GM18526 (cell line): Measurements from ENCODE around the gene SNCAIP.

ENCODE experiments used
- POLR2A ChIP-seq: IDR thresholded peaks from 3 replicates; pipeline ENCODE4 v1.6.1; 2011; ENCODE audit not compliant: insufficient read length; ENCODE audit errors: extremely low read depth

SNCAIP gene

DNA sequence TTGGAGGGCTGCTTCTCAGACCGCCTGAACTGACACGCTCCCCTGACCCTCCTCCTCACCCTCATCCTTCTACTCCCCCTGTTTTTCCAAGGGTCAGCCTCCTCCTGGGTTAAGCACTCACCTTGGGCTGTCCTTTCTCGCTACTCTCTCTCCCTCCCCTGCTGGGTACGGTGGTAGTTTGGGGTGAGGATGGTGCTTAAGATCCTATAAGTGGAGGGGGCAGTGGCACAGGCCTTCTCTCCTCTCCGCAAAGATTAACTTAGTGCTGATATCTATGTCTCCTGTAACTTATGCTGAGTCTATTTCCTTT lies 159.7 kb downstream of the SNCAIP start:
- no peak for TF ChIP-seq POLR2A

DNA sequence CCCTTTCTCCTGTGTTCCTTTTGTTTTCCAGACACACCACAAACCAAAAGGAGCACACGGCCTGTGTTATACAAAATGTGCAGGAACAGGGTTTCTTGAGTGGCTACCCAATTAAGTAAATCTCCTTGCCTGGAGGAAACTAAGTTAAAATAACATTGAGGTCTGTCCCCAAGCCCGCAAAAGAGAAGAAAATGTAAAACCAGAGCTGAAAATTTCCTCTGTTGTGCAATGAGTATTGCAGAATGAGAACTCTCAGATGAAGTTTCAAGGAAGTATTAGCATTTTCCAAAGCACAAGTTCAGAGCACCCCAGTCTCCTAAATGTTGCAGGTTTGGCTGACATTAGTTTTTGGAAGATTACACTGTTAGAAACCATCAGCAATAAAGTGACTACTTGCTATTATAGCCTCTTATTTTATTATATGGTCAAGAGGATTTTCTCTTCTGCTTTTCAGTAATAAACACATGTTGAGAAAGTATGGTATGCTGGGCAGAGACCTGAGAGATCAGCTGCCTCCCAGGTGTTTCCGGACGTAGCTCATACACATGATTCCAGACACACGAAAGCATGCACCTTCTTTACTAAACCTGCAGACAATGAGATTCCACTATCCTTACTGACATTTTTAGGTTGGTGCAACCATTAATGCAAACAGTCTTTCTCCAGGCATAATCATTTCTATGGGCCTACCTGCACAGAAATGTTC lies 161.3 kb downstream of the SNCAIP start:
- TF ChIP-seq POLR2A, result no peak

DNA sequence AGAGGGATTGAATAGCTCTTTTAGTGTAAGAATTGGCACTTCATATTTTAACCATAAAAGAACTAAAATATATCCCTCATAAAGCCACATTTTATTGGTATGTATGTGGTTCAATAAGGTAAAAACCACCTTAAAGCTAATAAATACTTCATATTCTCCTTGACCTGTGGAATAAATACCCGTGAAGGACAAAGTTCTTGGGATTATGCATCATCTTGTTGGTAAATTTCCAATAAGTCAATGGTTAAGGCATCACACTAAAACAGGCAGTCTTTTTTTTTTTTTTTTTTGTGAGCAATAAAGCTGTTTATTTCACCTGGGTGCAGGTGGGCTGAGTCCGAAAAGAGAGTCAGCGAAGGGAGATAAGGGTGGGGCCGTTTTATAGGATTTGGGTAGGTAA lies 161.9 kb downstream of the SNCAIP start:
- no peak for TF ChIP-seq POLR2A

DNA sequence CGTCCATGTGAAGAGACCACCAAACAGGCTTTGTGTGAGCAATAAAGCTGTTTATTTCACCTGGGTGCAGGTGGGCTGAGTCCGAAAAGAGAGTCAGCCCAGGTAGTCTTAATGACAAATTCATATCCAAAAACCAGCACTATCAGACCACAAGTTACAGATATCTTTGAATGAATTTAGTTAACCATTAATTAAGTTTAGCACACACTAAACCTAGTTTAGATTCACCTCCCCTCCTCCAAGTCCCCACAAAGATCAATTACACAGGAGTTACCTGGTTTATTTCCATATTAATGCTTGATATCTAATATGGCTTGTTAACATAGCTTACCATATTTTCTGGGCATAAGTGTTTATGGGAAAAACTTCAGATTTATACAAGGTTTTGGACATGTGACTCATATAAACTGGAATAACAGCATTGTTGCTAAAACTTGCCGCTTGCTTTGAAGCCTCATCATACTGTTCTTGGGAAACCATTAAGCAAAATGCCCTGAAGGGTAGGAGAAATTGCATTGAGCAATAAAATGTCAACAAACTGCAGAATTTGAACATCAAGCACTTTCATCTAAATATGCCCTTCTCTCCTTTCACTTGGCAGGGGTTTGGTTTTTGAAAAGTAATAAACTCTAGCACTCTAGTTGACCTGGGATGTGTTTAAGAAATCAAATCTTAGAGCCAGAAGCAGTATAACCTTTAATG lies 166.9 kb downstream of the SNCAIP start:
- TF ChIP-seq POLR2A, result no peak

DNA sequence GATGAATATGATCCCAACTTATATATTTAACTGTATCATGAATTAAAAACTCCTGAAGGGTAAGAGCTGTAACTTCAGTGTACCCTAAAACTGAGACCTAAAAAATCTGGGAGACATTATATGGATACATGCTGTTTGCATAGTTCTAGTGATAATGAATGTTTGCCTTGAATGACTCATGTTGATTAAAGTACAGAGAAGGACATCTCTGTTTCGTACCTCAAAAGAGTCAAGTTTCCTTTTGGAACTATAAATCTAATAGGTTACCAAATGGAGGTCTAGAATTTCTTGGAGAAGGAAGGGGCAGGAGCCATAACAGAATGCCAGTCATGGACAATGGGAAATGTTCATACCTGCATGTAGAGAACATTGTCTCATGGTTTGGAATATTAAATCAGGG lies 168.1 kb downstream of the SNCAIP start:
- TF ChIP-seq POLR2A, result no peak

DNA sequence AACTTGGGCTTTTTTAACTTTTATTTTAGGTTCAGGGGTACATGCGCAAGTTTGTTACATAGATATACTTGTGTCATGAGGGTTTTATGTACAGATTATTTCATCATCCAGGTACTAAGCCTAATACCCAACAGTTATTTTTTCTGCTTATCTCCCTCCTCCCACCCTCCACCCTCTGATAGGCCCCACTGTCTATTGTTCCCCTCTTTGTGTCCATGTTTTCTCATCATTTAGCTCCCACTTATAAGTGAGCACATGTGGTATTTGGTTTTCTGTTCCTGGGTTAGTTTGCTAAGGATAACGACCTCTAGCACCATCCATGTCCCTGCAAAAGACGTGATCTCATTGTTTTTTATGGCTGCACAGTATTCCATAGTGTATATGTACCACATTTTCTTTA lies 172.1 kb downstream of the SNCAIP start:
- TF ChIP-seq POLR2A, result no peak

DNA sequence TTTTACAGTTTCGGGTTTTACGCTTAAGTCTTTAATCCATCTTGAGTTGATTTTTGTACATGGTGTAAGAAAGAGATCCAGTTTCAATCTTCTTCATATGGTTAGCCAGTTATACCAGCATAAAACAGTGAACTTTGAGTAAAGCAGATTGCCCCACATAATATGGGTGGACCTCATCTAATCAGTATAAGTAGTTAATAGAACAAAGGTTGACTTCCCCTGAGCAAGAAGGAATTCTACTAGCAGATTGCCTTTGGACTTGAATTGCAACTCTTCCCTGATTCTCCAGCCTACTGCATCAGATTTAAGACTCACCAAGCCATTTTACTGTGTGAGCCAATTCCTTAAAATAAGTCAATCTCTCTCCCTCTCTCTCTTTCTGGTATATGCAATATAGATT lies 173.2 kb downstream of the SNCAIP start:
- no peak for TF ChIP-seq POLR2A

DNA sequence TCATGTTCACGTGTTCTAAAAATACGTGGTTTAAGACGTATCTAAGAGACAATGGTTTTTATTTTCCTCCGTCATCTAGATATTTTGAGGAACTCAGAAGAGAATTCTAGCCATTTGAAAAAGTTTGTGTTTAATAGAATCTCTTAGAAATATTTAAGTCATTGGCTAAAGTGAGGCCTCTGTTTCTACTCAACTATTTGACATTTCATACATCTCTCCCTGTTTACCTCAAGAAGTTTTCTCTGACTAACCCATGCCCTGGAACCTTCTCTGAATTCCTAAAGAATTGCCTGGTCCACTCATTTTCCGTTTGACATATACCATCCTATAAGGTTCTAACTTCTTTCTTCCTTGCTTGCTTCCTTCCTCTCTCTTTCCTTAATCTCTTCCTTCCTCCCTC lies 178.7 kb downstream of the SNCAIP start:
- no peak for TF ChIP-seq POLR2A

DNA sequence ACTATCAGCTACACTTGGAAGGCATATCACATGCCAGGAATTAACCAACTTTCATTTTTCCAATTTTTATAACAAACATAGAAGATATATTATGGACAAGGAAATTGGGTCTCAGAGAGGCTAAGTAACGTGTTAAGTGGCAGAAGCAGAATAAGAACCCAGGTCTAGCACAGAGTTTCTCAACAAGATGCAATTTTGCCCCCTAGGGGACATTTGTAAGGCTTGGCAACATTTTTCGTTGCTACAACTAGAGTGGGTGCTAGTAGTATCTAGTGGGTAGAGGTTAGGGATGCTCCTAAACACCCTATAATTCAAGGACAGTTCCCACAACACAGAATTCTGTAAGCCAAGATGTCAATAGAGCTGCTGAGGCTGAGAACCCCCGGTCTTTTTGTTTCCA lies 180.6 kb downstream of the SNCAIP start:
- TF ChIP-seq POLR2A, result no peak

DNA sequence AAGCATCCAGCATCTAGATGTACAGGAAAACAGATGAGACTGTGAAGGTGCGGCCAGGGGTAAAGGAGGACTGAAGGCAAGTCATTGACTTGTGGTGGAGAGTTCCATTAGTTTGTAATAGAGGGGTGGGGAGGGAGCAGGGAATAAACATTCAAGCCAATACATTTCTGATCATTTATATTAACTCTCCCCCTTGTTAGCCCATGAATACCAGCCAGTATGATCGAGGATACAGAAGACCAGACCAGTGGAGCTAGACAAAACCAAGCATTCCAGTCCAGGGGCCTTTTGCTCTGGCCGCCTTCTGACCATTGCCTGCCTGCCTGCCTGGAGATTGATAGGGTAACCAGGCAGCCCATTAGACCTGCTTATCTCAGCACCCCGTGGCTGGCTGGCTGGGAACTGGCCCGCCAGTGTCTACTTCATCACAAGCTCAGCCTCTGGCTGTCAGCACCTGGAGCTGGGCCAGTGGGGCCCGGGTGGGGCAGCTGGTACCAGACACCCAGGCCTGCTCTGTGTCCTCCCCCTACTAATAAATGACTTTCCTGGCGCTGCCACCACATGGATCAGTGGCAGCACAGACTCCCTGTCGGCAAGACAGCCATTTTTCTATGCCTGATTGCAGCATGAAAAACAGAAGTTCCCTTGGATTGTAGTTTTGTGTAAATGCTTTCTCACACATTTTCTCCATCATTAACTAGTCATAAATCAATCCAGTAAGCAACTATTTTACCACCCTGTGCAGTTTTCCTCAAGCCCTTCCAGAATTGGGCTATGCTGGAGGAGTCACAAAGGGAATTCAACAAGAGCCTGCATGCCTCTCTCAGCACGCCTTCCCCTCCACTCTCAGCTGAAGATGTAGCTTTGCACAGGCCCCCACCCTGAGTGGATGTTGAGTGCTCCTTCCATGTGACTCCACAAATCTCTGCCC lies 181.3 kb downstream of the SNCAIP start:
- TF ChIP-seq POLR2A, result no peak

DNA sequence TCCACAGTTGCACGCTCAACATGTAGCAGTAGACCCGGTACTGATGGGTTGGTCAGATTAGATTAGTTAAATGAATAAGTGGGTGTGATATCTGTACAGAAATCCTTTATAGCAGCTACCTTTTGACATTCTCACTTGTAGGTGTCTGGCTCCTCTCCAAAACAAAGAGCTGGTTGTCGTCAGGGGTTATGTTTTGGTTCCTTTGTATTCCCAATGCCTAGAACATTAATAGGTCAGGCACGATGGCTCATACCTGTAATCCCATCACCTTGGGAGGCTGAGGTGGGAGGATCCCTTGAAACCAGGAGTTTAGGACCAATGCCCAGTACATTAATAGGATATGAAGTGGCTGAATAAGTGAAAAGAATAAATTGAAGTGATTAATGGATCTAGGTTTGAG lies 182.1 kb downstream of the SNCAIP start:
- no peak for TF ChIP-seq POLR2A

DNA sequence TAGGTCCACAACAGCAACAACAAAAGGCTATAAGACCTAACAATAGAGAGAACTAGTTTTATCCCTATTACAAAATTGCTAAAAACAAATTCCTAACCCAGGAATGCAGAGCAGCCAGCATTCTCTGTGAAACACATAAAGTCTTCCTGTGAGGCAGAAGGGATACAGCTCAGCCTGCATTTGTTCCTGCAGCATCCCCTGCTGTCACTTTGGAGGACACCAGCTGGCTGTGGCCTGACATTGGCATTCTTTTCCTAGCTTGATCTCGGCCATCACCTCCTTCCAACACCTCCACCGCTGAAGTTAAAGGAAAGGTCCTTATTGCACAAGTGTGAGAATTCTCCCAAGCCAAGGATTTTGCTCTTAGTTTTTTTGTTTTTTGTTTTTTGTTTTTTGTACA lies 186.1 kb downstream of the SNCAIP start:
- no peak for TF ChIP-seq POLR2A

DNA sequence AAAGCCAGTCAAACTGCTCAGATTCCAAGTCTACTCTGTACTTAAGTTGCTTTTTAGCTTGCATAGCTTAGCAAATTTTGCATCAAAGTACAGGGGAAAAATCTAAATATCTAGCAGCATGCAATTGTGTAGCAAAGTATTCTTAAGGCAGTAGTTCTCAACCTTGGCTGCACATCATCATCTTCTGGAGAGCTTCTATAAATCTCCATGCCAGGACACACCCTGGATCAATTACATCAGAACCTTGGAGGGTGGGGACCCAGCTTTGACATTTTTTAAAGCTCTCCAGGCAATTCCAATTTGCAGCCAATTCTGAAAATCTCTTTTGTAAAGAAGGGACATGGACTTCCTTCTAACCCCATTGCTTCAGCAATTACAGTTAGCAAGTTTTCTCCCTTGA lies 187.5 kb downstream of the SNCAIP start:
- TF ChIP-seq POLR2A, result no peak

DNA sequence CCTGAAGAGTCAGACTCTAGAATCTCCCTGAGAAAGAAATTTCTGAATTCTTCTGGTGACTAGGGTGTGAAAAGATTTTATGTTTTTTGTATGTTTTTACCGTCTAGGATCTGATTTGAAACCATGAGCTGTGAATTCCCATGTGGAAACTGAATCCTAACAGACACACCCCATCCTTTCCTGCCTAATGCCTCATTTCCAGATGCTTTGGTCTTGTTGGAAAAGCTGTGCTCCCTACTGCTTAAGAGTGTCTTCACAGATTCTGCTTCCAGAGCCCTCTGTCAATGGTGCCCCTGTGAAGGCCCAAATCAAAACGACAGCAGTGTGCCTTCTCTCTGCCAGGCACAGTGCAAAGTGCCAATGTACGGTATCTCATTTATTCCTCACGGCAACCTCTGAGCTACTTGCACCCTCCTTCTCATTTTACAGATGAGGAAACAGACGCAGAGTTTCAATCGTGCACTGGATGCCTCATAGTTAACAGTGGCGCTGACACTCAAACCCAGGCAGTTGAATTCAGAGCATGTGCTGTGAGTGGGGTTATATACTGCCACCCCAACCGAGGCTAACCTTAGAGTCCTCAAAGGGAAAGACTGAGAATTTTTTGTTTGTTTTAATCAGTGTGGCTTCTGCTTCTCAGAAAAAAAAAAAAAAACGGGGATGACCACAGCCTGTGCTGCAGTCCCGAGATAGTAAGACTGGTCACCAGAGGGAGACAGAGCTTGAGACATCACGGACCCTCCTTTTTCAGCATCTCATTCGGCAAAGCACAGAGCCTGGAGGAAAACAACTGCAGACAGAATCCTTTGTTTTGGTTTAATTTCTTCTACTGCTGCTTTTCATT lies 188.4 kb downstream of the SNCAIP start:
- no peak for TF ChIP-seq POLR2A

DNA sequence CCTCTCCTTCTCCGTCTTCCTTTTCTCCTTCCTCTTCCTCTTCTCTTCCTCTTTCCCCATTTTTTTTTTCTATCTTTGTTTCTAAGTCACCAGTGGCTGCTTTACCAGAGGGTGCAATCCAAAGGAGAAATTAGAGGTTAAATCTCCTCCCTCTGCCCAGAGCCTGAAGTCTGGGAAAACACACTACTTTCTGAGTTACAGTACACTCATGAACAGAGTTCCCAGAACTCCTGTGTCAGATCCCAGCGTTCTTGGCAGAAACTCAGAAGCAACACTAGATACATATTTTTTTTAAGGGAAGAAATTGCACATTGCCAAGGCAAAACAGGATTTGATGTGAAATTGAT lies 189.0 kb downstream of the SNCAIP start:
- TF ChIP-seq POLR2A, result no peak
